Left forelimb (tissue), 1 donor: ENCODE data around the gene SCUBE3.

Experiments
- DNase-seq: peaks from one replicate; pipeline ENCODE4 v3.0.0-alpha.2; 2018; ENCODE audit warnings: low spot score

SCUBE3 gene

GRCh38 chr6:35213824-35214756 lies at the start of gene SCUBE3:
TSS of gene SCUBE3 (plus strand) at chr6:35213956. CDS start at chr6:35214419, 463 bp downstream.
- DNase-seq: no peak

GRCh38 chr6:35164277-35164676 lies 49.5 kb upstream of the SCUBE3 start:
- no peak for DNase-seq

GRCh38 chr6:35164868-35165267 lies 48.9 kb upstream of the SCUBE3 start:
- peak; percentile 17 for DNase-seq

GRCh38 chr6:35165630-35166071 lies 48.1 kb upstream of the SCUBE3 start:
- DNase-seq: no peak

- peak; percentile 30 for DNase-seq
Measured at GRCh38 chr6:35166116-35166515, 47.6 kb upstream of the SCUBE3 start.

GRCh38 chr6:35166520-35166919 lies 47.2 kb upstream of the SCUBE3 start:
- peak; percentile 33 for DNase-seq

GRCh38 chr6:35167505-35167904 lies 46.3 kb upstream of the SCUBE3 start:
- no peak for DNase-seq

GRCh38 chr6:35168461-35168861 lies 45.3 kb upstream of the SCUBE3 start:
- DNase-seq: peak; percentile 25

- no peak for DNase-seq
Measured at GRCh38 chr6:35170166-35170565, 43.6 kb upstream of the SCUBE3 start.

- no peak for DNase-seq
Measured at GRCh38 chr6:35170891-35171290, 42.9 kb upstream of the SCUBE3 start.

- DNase-seq: no peak
Measured at GRCh38 chr6:35173044-35173426, 40.7 kb upstream of the SCUBE3 start.

- DNase-seq: peak; percentile 61
Measured at GRCh38 chr6:35173427-35174087, 40.2 kb upstream of the SCUBE3 start.

- no peak for DNase-seq
Measured at GRCh38 chr6:35174088-35174434, 39.7 kb upstream of the SCUBE3 start.

GRCh38 chr6:35174501-35174900 lies 39.3 kb upstream of the SCUBE3 start:
- DNase-seq: no peak

GRCh38 chr6:35176301-35177024 lies 37.3 kb upstream of the SCUBE3 start:
- DNase-seq: peak; percentile 26

- DNase-seq: peak; percentile 31
Measured at GRCh38 chr6:35177157-35177556, 36.6 kb upstream of the SCUBE3 start.

- peak; percentile 11 for DNase-seq
Measured at GRCh38 chr6:35177596-35177995, 36.2 kb upstream of the SCUBE3 start.

GRCh38 chr6:35178012-35178411 lies 35.7 kb upstream of the SCUBE3 start:
- DNase-seq: no peak

GRCh38 chr6:35178932-35179832 lies 34.6 kb upstream of the SCUBE3 start:
- DNase-seq: peak; percentile 41

- DNase-seq: no peak
Measured at GRCh38 chr6:35179901-35180535, 33.7 kb upstream of the SCUBE3 start.
